ENCODE data around the gene SELENOM. TPM values are rescaled to one million over a fixed set of nuclear protein-coding genes. Genes with fewer than 3 reads are reported as not detected.

SELENOM gene
- total RNA-seq, 1 experiment from 2014 or later: 0.24 TPM

DNA sequence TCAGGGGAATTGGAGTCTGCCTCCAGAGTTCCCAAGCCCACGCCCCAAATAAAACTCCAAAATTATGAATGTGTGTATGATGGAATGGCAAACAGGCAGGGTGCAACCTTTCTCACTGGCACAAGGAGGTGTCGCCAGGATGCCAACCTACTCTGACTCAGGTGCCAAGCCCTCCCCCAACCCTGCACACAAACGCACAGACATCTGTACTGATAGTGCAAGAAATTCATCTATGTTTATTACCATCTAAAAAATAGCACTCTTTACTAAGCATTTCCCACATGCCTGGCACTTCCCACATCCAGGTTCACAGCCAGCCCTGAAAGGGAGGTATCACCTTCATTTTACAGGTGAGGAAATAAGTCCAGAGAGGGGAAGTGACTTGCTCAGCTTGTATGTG is 31.7 kb upstream of the SELENOM start:
- Histone ChIP-seq H3K36me3 (no peaks in the 10 kb centered on the region), H3K9me3 (replicated peaks) (no peaks in the 10 kb centered on the region), H3K4me3 (no peak overlapping the region), H3K27ac (no peak overlapping the region), H3K4me1 (no peaks in the 10 kb centered on the region), H3K27me3 (no peaks in the 10 kb centered on the region)
- DNase-seq: no peak

DNA sequence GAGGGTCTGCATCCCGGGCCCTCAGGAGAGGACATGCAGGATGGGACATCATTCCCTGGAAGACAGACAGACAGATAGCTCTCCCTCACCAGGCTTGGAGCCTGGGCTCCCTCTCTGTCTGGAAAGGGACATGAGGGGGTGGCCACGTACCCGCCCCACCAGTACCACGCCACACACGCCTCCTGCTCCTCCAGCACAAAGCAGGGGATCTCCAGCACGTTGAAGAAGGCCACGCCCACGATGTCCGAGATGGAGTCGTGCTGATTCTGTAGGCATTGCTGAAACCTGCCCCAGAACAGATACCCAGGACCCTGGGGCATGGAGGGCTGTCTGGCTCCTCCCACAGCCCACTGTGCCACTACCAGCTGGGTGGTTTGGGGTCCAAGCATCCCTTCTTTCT is 30.8 kb upstream of the SELENOM start:
- no peaks in the 10 kb centered on the region for H3K9me3 ChIP-seq (replicated peaks)

GRCh38 chr22:31137721-31138120 is 30.4 kb upstream of the SELENOM start:
- H3K36me3 ChIP-seq: no peaks in the 10 kb centered on the region
- no peak overlapping the region for H3K27ac ChIP-seq

More for the DNA sequence above, 30.8 kb upstream of the SELENOM start:
- Histone ChIP-seq H3K36me3 (no peaks in the 10 kb centered on the region), H3K27me3 (no peaks in the 10 kb centered on the region), H3K4me1 (no peaks in the 10 kb centered on the region), H3K27ac (no peak overlapping the region), H3K4me3 (no peak overlapping the region)
- DNase-seq: no peak

DNA sequence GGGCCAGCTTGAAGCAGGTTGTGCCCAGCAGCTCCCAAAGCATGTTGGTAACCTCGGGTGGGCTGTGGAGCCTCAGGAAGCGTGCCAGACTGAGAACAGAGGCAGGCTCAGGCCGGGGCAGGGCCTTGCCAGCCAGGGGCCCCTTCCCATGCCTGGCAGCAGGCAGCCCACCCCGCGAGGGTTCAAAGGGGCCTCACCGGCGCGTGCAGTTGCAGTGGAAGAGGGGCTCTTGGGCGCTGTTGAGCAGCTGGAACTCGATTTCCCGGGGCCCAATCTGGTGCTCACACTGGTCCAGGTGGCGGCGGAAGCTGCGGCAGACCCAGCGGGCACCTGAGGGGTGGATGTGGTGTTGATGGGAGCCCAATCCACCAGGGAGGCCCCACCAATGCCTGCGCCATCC is 29.3 kb upstream of the SELENOM start:
- Histone ChIP-seq H3K4me1 (no peaks in the 10 kb centered on the region; the same call in 1 of the 2 replicates), H3K27ac (no peak overlapping the region), H3K9me3 (replicated peaks) (no peaks in the 10 kb centered on the region), H3K27me3 (no peaks in the 10 kb centered on the region), H3K36me3 (no peaks in the 10 kb centered on the region), H3K4me3 (no peak overlapping the region)
- DNase-seq: no peak

More at GRCh38 chr22:31137721-31138120, 30.4 kb upstream of the SELENOM start:
- H3K27me3 ChIP-seq: no peaks in the 10 kb centered on the region
- no peaks in the 10 kb centered on the region for H3K9me3 ChIP-seq (replicated peaks)
- no peak overlapping the region for H3K4me3 ChIP-seq
- no peak for DNase-seq
- no peaks in the 10 kb centered on the region for H3K4me1 ChIP-seq

DNA sequence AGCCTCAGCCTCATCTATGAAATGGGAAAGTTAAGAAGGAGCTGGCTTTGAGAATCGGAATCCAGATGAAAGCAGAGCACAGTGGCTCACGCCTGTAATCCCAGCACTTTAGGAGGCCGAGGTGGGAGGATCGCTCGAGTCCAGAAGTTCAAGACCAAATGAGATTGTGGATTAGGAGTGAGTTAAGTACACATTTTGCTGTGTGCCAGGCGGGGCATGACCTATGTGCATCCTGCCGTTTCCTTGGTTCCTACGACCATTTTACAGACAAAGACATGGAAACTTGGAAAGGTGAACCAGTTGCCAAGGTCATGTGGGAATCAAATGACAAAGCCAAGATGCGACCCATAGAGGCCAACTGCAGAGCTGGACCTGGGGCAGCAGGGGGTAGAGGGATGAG is 28.8 kb upstream of the SELENOM start:
- H3K4me3 ChIP-seq: no peak overlapping the region
- DNase-seq: no peak

DNA sequence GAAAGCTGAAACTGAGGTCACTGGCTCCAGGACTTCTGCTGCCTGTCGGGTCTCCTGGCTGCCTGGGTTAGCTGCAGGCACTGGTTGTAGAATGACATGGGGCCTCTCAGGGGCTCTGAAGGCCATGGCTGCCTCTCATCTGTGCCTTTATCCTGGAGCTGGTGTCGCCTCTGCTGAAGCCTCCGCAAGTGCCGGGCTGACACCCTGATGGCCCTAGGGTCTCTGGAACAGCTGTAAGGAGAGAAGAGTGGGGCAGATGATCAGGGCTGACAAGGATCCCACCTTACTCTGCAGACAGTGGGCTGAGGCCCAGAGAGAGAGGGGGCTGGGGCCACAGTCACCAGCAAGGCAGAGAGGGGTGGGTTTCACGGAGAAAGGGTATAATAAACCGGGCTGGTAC is 28.3 kb upstream of the SELENOM start:
- Histone ChIP-seq H3K27me3 (no peaks in the 10 kb centered on the region), H3K4me3 (no peak overlapping the region), H3K27ac (no peak overlapping the region), H3K36me3 (no peaks in the 10 kb centered on the region), H3K4me1 (no peaks in the 10 kb centered on the region; the same call in 1 of the 2 replicates), H3K9me3 (replicated peaks) (no peaks in the 10 kb centered on the region)
- no peak for DNase-seq

More for the DNA sequence above, 28.8 kb upstream of the SELENOM start:
- H3K9me3 ChIP-seq (replicated peaks): no peaks in the 10 kb centered on the region
- no peak overlapping the region for H3K27ac ChIP-seq
- H3K4me1 ChIP-seq: no peaks in the 10 kb centered on the region; the same call in 1 of the 2 replicates
- no peaks in the 10 kb centered on the region for H3K27me3 ChIP-seq
- no peaks in the 10 kb centered on the region for H3K36me3 ChIP-seq

DNA sequence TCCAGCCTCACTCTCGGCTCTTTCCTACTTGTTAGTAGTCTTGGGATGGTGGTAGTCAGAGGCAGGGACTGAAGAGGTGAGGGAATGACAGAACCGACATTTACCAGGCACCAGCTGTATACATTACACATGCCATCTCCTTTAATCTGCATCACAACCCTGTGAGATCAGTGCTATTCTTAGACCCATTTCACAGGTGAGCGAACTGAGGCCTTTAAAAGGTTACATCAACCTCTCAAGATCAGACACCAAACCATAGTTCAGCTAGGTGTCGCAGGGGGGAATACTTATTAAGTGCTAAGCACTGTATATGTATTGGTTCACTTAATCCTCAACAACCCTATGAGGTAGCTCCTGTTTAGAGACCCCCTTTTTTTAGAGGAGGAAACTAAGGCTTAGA is 27.3 kb upstream of the SELENOM start:
- no peaks in the 10 kb centered on the region for H3K9me3 ChIP-seq (replicated peaks)
- no peaks in the 10 kb centered on the region; the same call in 1 of the 2 replicates for H3K4me1 ChIP-seq
- no peaks in the 10 kb centered on the region for H3K27me3 ChIP-seq
- no peak overlapping the region for H3K4me3 ChIP-seq
- no peak for DNase-seq
- no peak overlapping the region for H3K27ac ChIP-seq
- no peaks in the 10 kb centered on the region for H3K36me3 ChIP-seq

DNA sequence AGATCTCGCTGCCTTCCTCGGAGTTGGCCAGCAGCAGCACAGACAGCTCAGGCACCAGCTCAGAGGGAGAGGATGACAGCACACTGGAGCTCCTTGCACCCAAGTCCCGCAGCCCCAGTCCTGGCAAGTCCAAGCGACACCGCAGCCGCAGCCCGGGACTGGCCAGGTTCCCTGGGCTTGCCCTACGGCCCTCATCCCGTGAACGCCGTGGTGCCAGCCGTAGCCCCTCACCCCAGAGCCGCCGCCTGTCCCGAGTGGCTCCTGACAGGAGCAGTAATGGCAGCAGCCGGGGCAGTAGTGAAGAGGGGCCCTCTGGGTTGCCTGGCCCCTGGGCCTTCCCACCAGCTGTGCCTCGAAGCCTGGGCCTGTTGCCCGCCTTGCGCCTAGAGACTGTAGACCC is 26.5 kb upstream of the SELENOM start:
- Histone ChIP-seq H3K9me3 (replicated peaks) (no peaks in the 10 kb centered on the region), H3K27ac (no peak overlapping the region), H3K4me1 (no peaks in the 10 kb centered on the region; the same call in 1 of the 2 replicates), H3K36me3 (no peaks in the 10 kb centered on the region), H3K4me3 (no peak overlapping the region), H3K27me3 (no peaks in the 10 kb centered on the region)
- no peak for DNase-seq

DNA sequence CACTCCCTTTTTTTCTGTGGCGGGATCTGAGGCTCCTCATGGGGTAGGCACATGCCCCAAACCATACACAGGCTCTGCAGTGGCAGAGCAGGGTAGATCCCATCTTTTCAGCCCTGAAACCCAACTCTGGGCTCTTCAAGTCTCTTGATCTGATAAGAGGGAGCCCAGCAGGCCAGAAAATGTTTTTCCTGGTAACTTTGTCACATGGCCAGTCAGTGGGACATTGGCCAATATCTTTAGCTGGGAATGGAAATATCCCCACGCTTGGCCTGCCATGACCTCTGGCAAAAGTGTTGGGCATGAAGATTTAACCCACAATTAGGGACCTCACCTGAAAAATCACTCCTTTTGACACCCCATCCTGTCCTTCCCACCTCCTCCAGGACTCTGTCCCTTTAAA is 23.5 kb upstream of the SELENOM start:
- Histone ChIP-seq H3K27me3 (no peaks in the 10 kb centered on the region), H3K27ac (no peak overlapping the region), H3K4me3 (no peak overlapping the region), H3K9me3 (replicated peaks) (no peaks in the 10 kb centered on the region), H3K4me1 (no peaks in the 10 kb centered on the region; the same call in 1 of the 2 replicates), H3K36me3 (no peaks in the 10 kb centered on the region)
- DNase-seq: no peak

- H3K27ac ChIP-seq: no peak overlapping the region
These were observed 20.8 kb upstream of the SELENOM start for GRCh38 chr22:31128156-31128555.

DNA sequence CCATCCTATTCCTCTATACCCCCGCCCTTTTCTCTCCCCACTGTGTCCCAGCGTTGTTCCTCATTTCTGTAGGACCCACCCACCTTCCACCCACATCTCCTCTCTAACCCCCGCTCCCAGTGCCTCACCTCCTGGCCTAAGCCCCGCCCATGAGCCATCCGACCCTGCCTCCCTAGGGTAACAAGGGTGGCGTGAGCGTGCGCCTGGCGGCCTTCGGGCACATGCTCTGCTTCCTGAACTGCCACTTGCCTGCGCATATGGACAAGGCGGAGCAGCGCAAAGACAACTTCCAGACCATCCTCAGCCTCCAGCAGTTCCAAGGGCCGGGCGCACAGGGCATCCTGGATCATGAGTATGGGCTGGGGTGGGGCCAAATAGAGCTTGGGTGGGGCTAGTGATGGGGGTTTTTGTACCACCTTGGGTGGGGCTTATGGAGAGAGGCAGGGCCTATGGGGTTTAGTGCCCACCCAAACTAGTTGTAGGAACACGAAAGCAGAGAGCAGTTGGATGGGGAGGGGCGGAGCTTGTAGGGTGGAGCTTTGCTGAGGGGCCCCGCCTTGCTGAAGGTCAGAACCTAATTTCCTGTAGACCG is 19.9 kb upstream of the SELENOM start:
- H3K27ac ChIP-seq: no peak overlapping the region
- no peaks in the 10 kb centered on the region for H3K36me3 ChIP-seq
- H3K4me3 ChIP-seq: no peak overlapping the region
- H3K4me1 ChIP-seq: no peaks in the 10 kb centered on the region; the same call in 1 of the 2 replicates
- no peaks in the 10 kb centered on the region for H3K27me3 ChIP-seq
- no peaks in the 10 kb centered on the region for H3K9me3 ChIP-seq (replicated peaks)
- DNase-seq: no peak

More at GRCh38 chr22:31128156-31128555, 20.8 kb upstream of the SELENOM start:
- Histone ChIP-seq H3K4me3 (no peak overlapping the region), H3K4me1 (no peaks in the 10 kb centered on the region; the same call in 1 of the 2 replicates), H3K9me3 (replicated peaks) (no peaks in the 10 kb centered on the region), H3K36me3 (no peaks in the 10 kb centered on the region), H3K27me3 (no peaks in the 10 kb centered on the region)
- DNase-seq: no peak

DNA sequence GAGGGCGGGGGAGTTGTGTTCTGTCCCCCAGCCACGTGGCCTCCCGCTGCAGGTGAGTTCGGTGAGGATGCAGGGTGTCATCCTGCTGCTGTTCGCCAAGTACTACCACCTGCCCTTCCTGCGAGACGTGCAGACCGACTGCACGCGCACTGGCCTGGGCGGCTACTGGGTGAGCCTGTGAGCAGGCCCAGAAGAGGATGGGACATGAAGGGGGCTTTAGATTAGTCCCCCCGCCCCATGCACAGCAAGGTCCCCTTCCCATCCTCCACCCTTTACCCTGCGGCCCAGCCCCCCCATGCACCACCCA is 19.5 kb upstream of the SELENOM start:
- no peak overlapping the region for H3K27ac ChIP-seq
- H3K9me3 ChIP-seq (replicated peaks): no peaks in the 10 kb centered on the region
- no peaks in the 10 kb centered on the region for H3K36me3 ChIP-seq
- H3K4me1 ChIP-seq: no peaks in the 10 kb centered on the region; the same call in 1 of the 2 replicates
- H3K27me3 ChIP-seq: no peaks in the 10 kb centered on the region
- no peak for DNase-seq
- no peak overlapping the region for H3K4me3 ChIP-seq

GRCh38 chr22:31126128-31126868 is 18.9 kb upstream of the SELENOM start:
- no peak overlapping the region for H3K4me3 ChIP-seq
- H3K4me1 ChIP-seq: no peaks in the 10 kb centered on the region
- no peaks in the 10 kb centered on the region for H3K36me3 ChIP-seq
- H3K27ac ChIP-seq: no peak overlapping the region
- no peak for DNase-seq
- no peaks in the 10 kb centered on the region for H3K27me3 ChIP-seq
- H3K9me3 ChIP-seq (replicated peaks): no peaks in the 10 kb centered on the region

- no peak for DNase-seq
- Histone ChIP-seq H3K4me1 (no peaks in the 10 kb centered on the region), H3K27ac (no peak overlapping the region), H3K4me3 (no peak overlapping the region), H3K27me3 (no peaks in the 10 kb centered on the region), H3K36me3 (no peaks in the 10 kb centered on the region), H3K9me3 (replicated peaks) (no peaks in the 10 kb centered on the region)
These were observed 18.3 kb upstream of the SELENOM start for GRCh38 chr22:31125521-31126117.

- Histone ChIP-seq H3K27ac (no peak overlapping the region), H3K4me3 (no peak overlapping the region), H3K36me3 (no peaks in the 10 kb centered on the region), H3K27me3 (no peaks in the 10 kb centered on the region), H3K4me1 (no peaks in the 10 kb centered on the region), H3K9me3 (replicated peaks) (no peaks in the 10 kb centered on the region)
- DNase-seq: no peak
These were observed 17.6 kb upstream of the SELENOM start for GRCh38 chr22:31124811-31125465.

Data from SJCRH30 (cell line).